Gastrocnemius medialis (tissue), 4 donors: ENCODE data around the gene ALDH3B1. TPM values are rescaled to one million over a fixed set of nuclear protein-coding genes. Genes with fewer than 3 reads are reported as not detected.

Source experiments
- ATAC-seq, 2 donors: fragments of 150-250 bp; one replicate each; pipeline ENCODE4 v1.9.1; 2016
- DNase-seq, 2 donors: peaks; one replicate each; pipeline ENCODE4 v3.0.0-alpha.2; 2019
- H3K27ac ChIP-seq, 4 donors: fragments of 200-600 bp; sonication (generic); 1 replicate in 1 of 4; 2 replicates in 3 of 4; pipeline ENCODE4 v1.5.1; 2016 to 2018; ENCODE audit warnings: mild to moderate bottlenecking in 2 of 4, moderate library complexity in 1 of 4
- H3K27me3 ChIP-seq, 3 donors: fragments of 200-600 bp; sonication (generic) in 2 of 3; 1 replicate in 1 of 3; 2 replicates in 2 of 3; pipeline versions ENCODE4 v1.5.1 to v1.6.0; 2016 to 2019; ENCODE audit warnings: mild to moderate bottlenecking in 1 of 3, moderate library complexity in 1 of 3
- H3K36me3 ChIP-seq, 2 donors: fragments of 200-600 bp; sonication (generic) in 1 of 2; one replicate each; pipeline ENCODE4 v1.5.1; 2017 to 2018
- H3K4me1 ChIP-seq, 2 donors: fragments of 200-600 bp; sonication (generic) in 1 of 2; one replicate each; pipeline ENCODE4 v1.5.1; 2016 to 2017; ENCODE audit warnings: mild to moderate bottlenecking in 2 of 2
- H3K4me3 ChIP-seq, 4 donors: fragments of 200-600 bp; sonication (generic) in 3 of 4; 1 replicate in 1 of 4; 2 replicates in 3 of 4; pipeline ENCODE4 v1.5.1; 2016 to 2019; ENCODE audit warnings: mild to moderate bottlenecking in 2 of 4
- H3K9me3 ChIP-seq, 3 donors: fragments of 200-600 bp; sonication (generic) in 2 of 3; 1 replicate in 1 of 3; 2 replicates in 2 of 3; pipeline ENCODE4 v1.5.1; 2016 to 2019
- CTCF ChIP-seq, 5 experiments: fragments of 450-650 bp in 3 of 5; fragments of 200-600 bp in 2 of 5; sonication (generic) in 2 of 5; IDR thresholded peaks in 4 of 5; conservative IDR thresholded peaks in 1 of 5; 1 replicate in 4 of 5; 2 replicates in 1 of 5; pipeline ENCODE4 v1.5.1; 2016 to 2019; ENCODE audit warnings: antibody characterized with exemption in 5 of 5, mild to moderate bottlenecking in 3 of 5, moderate library complexity in 3 of 5
- POLR2A ChIP-seq, 2 donors: fragments of 450-650 bp; IDR thresholded peaks; one replicate each; pipeline ENCODE4 v1.6.1; 2017; ENCODE audit warnings: antibody characterized with exemption in 2 of 2, mild to moderate bottlenecking in 2 of 2, moderate library complexity in 2 of 2
- in situ Hi-C, 4 donors: fragments of 200-750 bp; cut with MboI; loops; one replicate each; pipeline versions ENCODE4 v1.15.0 to v1.8.0; 2017; ENCODE audit warnings: low sequenced_read_pairs in 4 of 4
- intact Hi-C: fragments of 100-400 bp; cut with DNase I; formaldehyde crosslinking; loops from one replicate; pipeline ENCODE4 v1.15.1; 2023; ENCODE audit warnings: low total_unique reads
- total RNA-seq, 4 donors: library from RNA; depleted of rRNA; stranded (reverse); fragments of >200 nt; gene quantifications; one replicate each; pipeline versions ENCODE4 v1.1.0 to v1.2.3, GENCODE V29; 2016

Gene ALDH3B1
- total RNA-seq, 4 donors from 2014 or later: 2.2 to 5.1 (median 3.6) TPM

- in situ Hi-C loops: no loop called here
- TF ChIP-seq POLR2A (IDR thresholded peaks at IDR 0.05): no peak
- no peak for TF ChIP-seq CTCF (IDR thresholded peaks at IDR 0.05 in 4 of 5, conservative IDR thresholded peaks at IDR 0.05 in 1 of 5)
These were observed 57.9 kb downstream of the ALDH3B1 start for GRCh38 chr11:68067991-68068390.

GRCh38 chr11:68071281-68072048 lies 61.3 kb downstream of the ALDH3B1 start:
- Histone ChIP-seq H3K4me1 (no peaks in the 10 kb centered on the region), H3K27me3 (no peaks in the 10 kb centered on the region), H3K9me3 (no peaks in the 10 kb centered on the region), H3K27ac (no peak overlapping the region), H3K36me3 (peaks cover 0 to 59% of the 10 kb centered on the region in 2 donors), H3K4me3 (no peak overlapping the region)
- in situ Hi-C loops (no loop called here), intact Hi-C loops (no loop called here)
- TF ChIP-seq CTCF (IDR thresholded peaks at IDR 0.05 in 4 of 5, conservative IDR thresholded peaks at IDR 0.05 in 1 of 5): no peak
- ATAC-seq (no peak), DNase-seq (no peak)

More at GRCh38 chr11:68067991-68068390, 57.9 kb downstream of the ALDH3B1 start:
- Histone ChIP-seq H3K4me1 (no peaks in the 10 kb centered on the region), H3K4me3 (no peak overlapping the region), H3K36me3 (peaks cover 0 to 71% of the 10 kb centered on the region in 2 donors), H3K27ac (no peak overlapping the region), H3K9me3 (no peaks in the 10 kb centered on the region), H3K27me3 (no peaks in the 10 kb centered on the region)
- no peak for ATAC-seq
- no peak for DNase-seq
- intact Hi-C loops: no loop called here

- H3K9me3 ChIP-seq: no peaks in the 10 kb centered on the region
- no peak for TF ChIP-seq POLR2A (IDR thresholded peaks at IDR 0.05)
- TF ChIP-seq CTCF (IDR thresholded peaks at IDR 0.05 in 4 of 5, conservative IDR thresholded peaks at IDR 0.05 in 1 of 5): no peak
- H3K36me3 ChIP-seq: peaks cover 0 to 37% of the 10 kb centered on the region in 2 donors
- intact Hi-C loops (no loop called here), in situ Hi-C loops (no loop called here)
- ATAC-seq (no peak), DNase-seq (no peak)
- H3K4me1 ChIP-seq: no peaks in the 10 kb centered on the region
- no peak overlapping the region for H3K4me3 ChIP-seq
- no peaks in the 10 kb centered on the region for H3K27me3 ChIP-seq
- no peak overlapping the region for H3K27ac ChIP-seq
These were observed 64.6 kb downstream of the ALDH3B1 start for GRCh38 chr11:68074584-68075352.

- H3K36me3 ChIP-seq: peaks cover 0 to 21% of the 10 kb centered on the region in 2 donors
- in situ Hi-C loops: no loop called here
These were observed 66.4 kb downstream of the ALDH3B1 start for GRCh38 chr11:68076371-68077042.

More at GRCh38 chr11:68076371-68077042, 66.4 kb downstream of the ALDH3B1 start:
- TF ChIP-seq POLR2A (IDR thresholded peaks at IDR 0.05) (no peak), CTCF (IDR thresholded peaks at IDR 0.05 in 4 of 5, conservative IDR thresholded peaks at IDR 0.05 in 1 of 5) (peak in 1 of 5 experiments; percentile 12)
- ATAC-seq (no peak), DNase-seq (no peak)
- Histone ChIP-seq H3K27me3 (no peaks in the 10 kb centered on the region), H3K27ac (no peak overlapping the region), H3K4me1 (peaks cover 2 to 5% of the 10 kb centered on the region in 2 donors), H3K4me3 (no peak overlapping the region), H3K9me3 (no peaks in the 10 kb centered on the region)
- intact Hi-C loops: no loop called here
